Spleen (tissue), 7 donors: ENCODE measurements around the gene KCNS1.

Experiments
- CTCF ChIP-seq, 11 experiments: fragments of 200-600 bp in 7 of 11; fragments of 450-650 bp in 4 of 11; sonication (generic) in 4 of 11; IDR thresholded peaks in 8 of 11; conservative IDR thresholded peaks in 3 of 11; 1 replicate in 7 of 11; 2 replicates in 4 of 11; pipeline versions ENCODE4 v1.4.0 to v1.8.0; 2016 to 2021; ENCODE audit warnings: antibody characterized with exemption in 11 of 11, inconsistent platforms in 4 of 11, mild to moderate bottlenecking in 1 of 11
- POLR2AphosphoS5 ChIP-seq, 3 donors: sonication (generic); formaldehyde crosslinking; IDR thresholded peaks; one replicate each; pipeline ENCODE4 v1.5.1; 2017; ENCODE audit warnings: antibody characterized with exemption in 3 of 3
- donor health status: DM: no; HTN: no; CAD: no; lungs with moderate emphysema.
- donor health status: DM: no; HTN: no; CAD: no.
- donor health status: DM: no; HTN: no; CAD: no.

GRCh38 chr20:45110301-45110700 lies 9.4 kb upstream of the KCNS1 start:
- TF ChIP-seq POLR2AphosphoS5 (IDR thresholded peaks at IDR 0.05) (no peak), CTCF (IDR thresholded peaks at IDR 0.05 in 8 of 11, conservative IDR thresholded peaks at IDR 0.05 in 3 of 11) (no peak)
